Stomach (tissue), 9 donors: ENCODE data around the gene COL9A1. TPM values are rescaled to one million over a fixed set of nuclear protein-coding genes. Genes with fewer than 3 reads are reported as not detected.

Experiments used
- DNase-seq, 2 donors: peaks; one replicate each; pipeline versions ENCODE4 v3.0.0 to v3.0.0-alpha.2; 2013 to 2019
- H3K27ac ChIP-seq, 5 donors: fragments of 200-600 bp in 4 of 5; sonication (generic) in 4 of 5; one replicate each; pipeline ENCODE4 v1.5.1; 2013 to 2019; ENCODE audit warnings: mild to moderate bottlenecking in 1 of 5, moderate library complexity in 1 of 5
- H3K27me3 ChIP-seq, 3 donors: fragments of 200-600 bp; sonication (generic); one replicate each; pipeline ENCODE4 v1.5.1; 2017 to 2019; ENCODE audit warnings: mixed run types in 1 of 3
- H3K36me3 ChIP-seq, 4 donors: fragments of 200-600 bp; sonication (generic); 1 replicate in 3 of 4; 2 replicates in 1 of 4; pipeline ENCODE4 v1.5.1; 2016 to 2019
- H3K4me1 ChIP-seq, 4 donors: fragments of 200-600 bp; sonication (generic); one replicate each; pipeline ENCODE4 v1.5.1; 2016 to 2019
- H3K4me3 ChIP-seq, 4 donors: fragments of 200-600 bp; sonication (generic) in 3 of 4; one replicate each; pipeline ENCODE4 v1.5.1; 2016 to 2019; ENCODE audit warnings: mild to moderate bottlenecking in 1 of 4
- H3K9me3 ChIP-seq, 4 donors: fragments of 200-600 bp; sonication (generic); one replicate each; pipeline ENCODE4 v1.5.1; 2016 to 2019
- EP300 ChIP-seq: sonication (generic); formaldehyde crosslinking; IDR thresholded peaks from one replicate; pipeline ENCODE4 v1.6.1; 2017; ENCODE audit warnings: antibody characterized with exemption
- POLR2A ChIP-seq, 4 donors: fragments of 450-650 bp; IDR thresholded peaks; one replicate each; pipeline ENCODE4 v1.6.1; 2016; ENCODE audit warnings: antibody characterized with exemption in 4 of 4, control low read depth in 2 of 4, mild to moderate bottlenecking in 1 of 4, moderate library complexity in 1 of 4
- POLR2AphosphoS5 ChIP-seq, 3 donors: sonication (generic); formaldehyde crosslinking; IDR thresholded peaks; one replicate each; pipeline ENCODE4 v1.6.1; 2016; ENCODE audit warnings: antibody characterized with exemption in 3 of 3
- WGBS, 5 donors: extraction: QIAGEN DNeasy Blood & Tissue Kit in 3 of 5; methylation state at CpG; one replicate each; pipeline versions ENCODE4 v1.1.5 to v1.1.7; 2013 to 2018; 5-methylcytosine and 5-hydroxymethylcytosine counted together
- intact Hi-C: fragments of 100-400 bp; cut with DNase I; formaldehyde crosslinking; loops from one replicate; pipeline ENCODE4 v1.15.1; 2023; ENCODE audit warnings: low total_unique reads
- polyA plus RNA-seq, 3 donors: library from polyadenylated mRNA; stranded (reverse); fragments of 200-250 nt; gene quantifications; one replicate each; pipeline ENCODE4 v1.2.3, GENCODE V29; 2013
- total RNA-seq, 5 donors: library from RNA; depleted of rRNA; stranded (reverse); fragments of >200 nt; gene quantifications; one replicate each; pipeline versions ENCODE4 v1.1.0 to v1.2.3, GENCODE V29; 2014 to 2016
- TF ChIP-seq, protein P1 (sequence below), 7 experiments: fragments of 450-650 bp in 4 of 7; fragments of 200-600 bp in 3 of 7; sonication (generic) in 3 of 7; IDR thresholded peaks; one replicate each; pipeline ENCODE4 v1.5.1; 2016 to 2019; ENCODE audit warnings: antibody characterized with exemption in 7 of 7, control low read depth in 2 of 7, mild to moderate bottlenecking in 1 of 7
- donor health status: healthy with polysubstance abuse.
- donor health status: Bipolar disorder and iron deficiency.
- donor health status: healthy.

Gene COL9A1
- total and polyA plus RNA-seq, 8 donors = 0.25 to 36.1 (median 8.4) TPM; not detected in 4

DNA sequence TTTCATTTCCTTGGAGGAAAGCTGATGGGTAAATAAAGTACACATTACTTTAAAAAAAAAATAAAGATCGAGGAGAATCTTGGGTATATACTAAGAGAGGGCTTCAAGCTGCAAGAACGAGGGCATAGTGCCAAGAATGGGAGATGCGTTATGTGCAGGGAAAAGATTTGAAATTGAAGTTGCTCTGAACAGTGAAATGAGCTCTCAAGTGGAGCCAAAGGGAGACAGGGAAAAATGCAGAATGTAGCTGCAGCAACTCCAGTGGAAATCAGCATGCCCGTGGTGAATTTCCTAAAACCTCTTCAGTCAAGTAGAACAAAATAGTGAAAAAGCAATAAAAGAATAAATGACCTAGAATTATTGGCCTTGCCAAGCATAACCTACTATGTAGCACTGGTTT lies 11.4 kb upstream of the COL9A1 start:
- 25 to 33% (median 26%) methylated on average over 4 of the region's 4 CpGs for WGBS, 5 donors

DNA sequence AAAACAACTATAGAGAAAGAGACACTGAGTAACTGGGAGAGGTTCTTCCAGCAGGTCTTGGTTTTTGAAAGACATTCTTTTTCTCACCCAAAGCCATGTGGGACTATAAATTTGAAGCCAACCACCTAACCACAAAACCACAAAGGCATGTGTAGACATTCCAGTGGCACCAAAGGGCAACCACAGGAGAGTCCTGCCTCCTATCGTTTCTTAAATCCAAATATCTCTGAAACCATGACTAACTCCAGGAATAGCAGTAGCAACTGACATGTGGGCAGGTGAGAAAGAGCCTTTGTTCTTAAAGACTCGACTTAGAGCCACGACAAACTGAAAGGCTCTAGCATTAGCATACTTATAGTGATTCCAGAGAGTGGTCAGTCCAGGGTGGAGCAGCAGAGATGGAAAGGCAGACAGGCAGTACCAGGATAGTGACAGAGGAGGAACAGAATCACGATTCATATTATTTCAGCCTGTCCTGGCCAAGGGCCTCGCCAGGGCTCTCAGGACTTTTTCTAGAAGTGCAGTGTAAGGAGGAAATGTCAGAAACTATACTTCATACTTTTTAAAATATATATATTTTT lies 9.4 kb upstream of the COL9A1 start:
- H3K9me3 ChIP-seq = no peaks in the 10 kb centered on the region
- no peaks in the 10 kb centered on the region for H3K36me3 ChIP-seq
- WGBS, 5 donors = 32 to 52% (median 36%) methylated on average over 5 of the region's 5 CpGs
- no peak for TF ChIP-seq EP300
- TF ChIP-seq POLR2AphosphoS5 (IDR thresholded peaks at IDR 0.05) = peak in 2 of 3 donors; percentile 9 to 16
- TF ChIP-seq POLR2A (IDR thresholded peaks at IDR 0.05) = no peak
- H3K4me3 ChIP-seq = no peak overlapping the region
- no peaks in the 10 kb centered on the region for H3K27me3 ChIP-seq
- intact Hi-C loops = no loop called here
- H3K27ac ChIP-seq = no peak overlapping the region
- peaks cover 0 to 9% (median 7%) of the 10 kb centered on the region in 4 donors for H3K4me1 ChIP-seq
- peak in 1 of 2 donors; percentile 19 for DNase-seq

More for the DNA sequence above, 11.4 kb upstream of the COL9A1 start:
- no peaks in the 10 kb centered on the region for H3K9me3 ChIP-seq
- H3K27ac ChIP-seq = no peak overlapping the region
- H3K27me3 ChIP-seq = no peaks in the 10 kb centered on the region
- no peaks in the 10 kb centered on the region for H3K36me3 ChIP-seq
- no peak overlapping the region for H3K4me3 ChIP-seq
- intact Hi-C loops = no loop called here
- peak in 1 of 2 donors; percentile 67 for DNase-seq
- TF ChIP-seq POLR2AphosphoS5 (IDR thresholded peaks at IDR 0.05) = no peak
- TF ChIP-seq, protein P1, sequence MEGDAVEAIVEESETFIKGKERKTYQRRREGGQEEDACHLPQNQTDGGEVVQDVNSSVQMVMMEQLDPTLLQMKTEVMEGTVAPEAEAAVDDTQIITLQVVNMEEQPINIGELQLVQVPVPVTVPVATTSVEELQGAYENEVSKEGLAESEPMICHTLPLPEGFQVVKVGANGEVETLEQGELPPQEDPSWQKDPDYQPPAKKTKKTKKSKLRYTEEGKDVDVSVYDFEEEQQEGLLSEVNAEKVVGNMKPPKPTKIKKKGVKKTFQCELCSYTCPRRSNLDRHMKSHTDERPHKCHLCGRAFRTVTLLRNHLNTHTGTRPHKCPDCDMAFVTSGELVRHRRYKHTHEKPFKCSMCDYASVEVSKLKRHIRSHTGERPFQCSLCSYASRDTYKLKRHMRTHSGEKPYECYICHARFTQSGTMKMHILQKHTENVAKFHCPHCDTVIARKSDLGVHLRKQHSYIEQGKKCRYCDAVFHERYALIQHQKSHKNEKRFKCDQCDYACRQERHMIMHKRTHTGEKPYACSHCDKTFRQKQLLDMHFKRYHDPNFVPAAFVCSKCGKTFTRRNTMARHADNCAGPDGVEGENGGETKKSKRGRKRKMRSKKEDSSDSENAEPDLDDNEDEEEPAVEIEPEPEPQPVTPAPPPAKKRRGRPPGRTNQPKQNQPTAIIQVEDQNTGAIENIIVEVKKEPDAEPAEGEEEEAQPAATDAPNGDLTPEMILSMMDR (IDR thresholded peaks at IDR 0.05) = no peak
- no peak for TF ChIP-seq POLR2A (IDR thresholded peaks at IDR 0.05)
- TF ChIP-seq EP300 = no peak
- H3K4me1 ChIP-seq = peaks cover 0 to 9% (median 7%) of the 10 kb centered on the region in 4 donors

DNA sequence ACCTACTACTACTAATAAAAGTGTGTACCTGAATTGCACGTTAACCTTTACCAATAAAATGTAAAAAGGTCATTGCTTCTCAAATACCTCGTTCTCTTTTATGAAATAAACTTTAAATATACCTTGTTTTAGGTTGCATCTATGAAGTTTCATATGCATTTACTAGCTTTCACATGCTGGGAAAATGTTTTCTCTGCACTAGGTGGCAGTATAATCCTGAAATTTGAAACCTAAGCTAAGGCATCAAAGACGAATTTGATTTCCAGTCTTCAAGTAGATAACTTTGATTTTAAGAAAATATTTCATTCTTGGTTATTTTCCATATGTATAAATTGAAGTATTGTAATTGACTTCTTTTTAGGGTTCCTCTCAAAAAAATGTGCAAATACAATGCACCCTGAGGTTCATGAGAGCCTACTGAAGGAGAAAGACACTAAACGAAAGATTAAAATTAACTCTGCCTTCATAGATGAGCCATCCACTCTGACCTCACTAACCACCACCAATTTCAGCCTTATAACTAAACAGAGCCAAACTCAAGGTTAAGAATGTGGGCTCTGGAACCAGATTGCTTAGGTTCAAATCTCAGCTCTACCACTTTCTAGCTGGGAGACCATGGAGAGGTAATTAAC lies 7.3 kb upstream of the COL9A1 start:
- no peak for TF ChIP-seq POLR2AphosphoS5 (IDR thresholded peaks at IDR 0.05)
- TF ChIP-seq EP300 = no peak
- TF ChIP-seq, protein P1 (IDR thresholded peaks at IDR 0.05) = peak in 4 of 7 experiments; percentile 37 to 65 (median 58)

DNA sequence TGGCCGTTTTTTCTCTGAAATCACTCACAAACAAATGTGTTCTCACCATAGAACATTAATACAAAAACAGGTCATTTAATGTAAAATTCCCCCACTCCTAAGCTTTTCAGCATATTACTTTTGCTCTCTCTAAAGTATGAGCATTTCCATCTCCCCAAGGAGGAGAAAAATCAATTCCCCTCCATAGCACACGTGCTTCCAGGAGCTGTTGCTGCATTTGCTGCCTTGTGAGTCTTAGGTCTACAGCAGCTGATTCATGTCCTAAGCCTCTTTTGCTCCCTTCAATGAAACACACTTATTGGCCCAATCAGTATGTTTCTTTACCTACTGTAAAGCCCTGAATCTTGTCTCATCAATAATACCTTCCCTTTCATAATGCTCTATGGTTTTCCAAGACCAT lies 6.4 kb upstream of the COL9A1 start:
- no peak overlapping the region for H3K4me3 ChIP-seq
- WGBS, 5 donors = 45 to 60% (median 58%) methylated on average over 2 of the region's 2 CpGs

More for the DNA sequence above, 7.3 kb upstream of the COL9A1 start:
- H3K9me3 ChIP-seq = no peaks in the 10 kb centered on the region
- WGBS, 5 donors = 19 to 23% (median 22%) methylated on average over 4 of the region's 4 CpGs
- DNase-seq = peak in 1 of 2 donors; percentile 77
- no peak overlapping the region for H3K27ac ChIP-seq
- no peaks in the 10 kb centered on the region for H3K27me3 ChIP-seq
- intact Hi-C loops = no loop called here
- no peak overlapping the region for H3K4me3 ChIP-seq
- no peaks in the 10 kb centered on the region for H3K36me3 ChIP-seq
- peaks cover 0 to 9% (median 7%) of the 10 kb centered on the region in 4 donors for H3K4me1 ChIP-seq

More for the DNA sequence above, 6.4 kb upstream of the COL9A1 start:
- Histone ChIP-seq H3K36me3 (no peaks in the 10 kb centered on the region), H3K4me1 (peaks cover 0 to 7% (median 5%) of the 10 kb centered on the region in 4 donors), H3K9me3 (no peaks in the 10 kb centered on the region), H3K27ac (no peak overlapping the region), H3K27me3 (no peaks in the 10 kb centered on the region)
- DNase-seq = no peak
- TF ChIP-seq POLR2A (IDR thresholded peaks at IDR 0.05) = no peak
- TF ChIP-seq, protein P1 (IDR thresholded peaks at IDR 0.05) = no peak
- no peak for TF ChIP-seq EP300
- TF ChIP-seq POLR2AphosphoS5 (IDR thresholded peaks at IDR 0.05) = no peak
- intact Hi-C loops = loop anchor here (5.0 kb wide), 1 partner anchor 58 kb away; no protein-coding TSS in a partner anchor
